Activated T-cell treated with anti-CD3 and anti-CD28 coated beads, Interleukin-2, amount 50 U/mL, for 24 hours (primary cell): ENCODE results near the gene CNNM4.

Source experiments
- DNase-seq: peaks from one replicate; pipeline ENCODE4 v3.0.0-alpha.2; 2020
- H3K27ac Mint-ChIP-seq: 2 replicates; pipeline ENCODE4 v1.8.0; 2020; ENCODE audit warnings: mild to moderate bottlenecking, mixed read lengths
- H3K27me3 Mint-ChIP-seq: 2 replicates; pipeline ENCODE4 v1.8.0; 2020; ENCODE audit warnings: mixed read lengths
- H3K36me3 Mint-ChIP-seq: 2 replicates; pipeline ENCODE4 v1.8.0; 2020; ENCODE audit warnings: low read depth, mixed read lengths
- H3K4me1 Mint-ChIP-seq: 2 replicates; pipeline ENCODE4 v1.8.0; 2020; ENCODE audit warnings: low read depth, mixed read lengths
- H3K4me3 Mint-ChIP-seq: 2 replicates; pipeline ENCODE4 v1.8.0; 2020; ENCODE audit warnings: mild to moderate bottlenecking, moderate library complexity, mixed read lengths
- H3K9me3 Mint-ChIP-seq: 2 replicates; pipeline ENCODE4 v1.8.0; 2020; ENCODE audit warnings: mixed read lengths

Gene CNNM4

DNA sequence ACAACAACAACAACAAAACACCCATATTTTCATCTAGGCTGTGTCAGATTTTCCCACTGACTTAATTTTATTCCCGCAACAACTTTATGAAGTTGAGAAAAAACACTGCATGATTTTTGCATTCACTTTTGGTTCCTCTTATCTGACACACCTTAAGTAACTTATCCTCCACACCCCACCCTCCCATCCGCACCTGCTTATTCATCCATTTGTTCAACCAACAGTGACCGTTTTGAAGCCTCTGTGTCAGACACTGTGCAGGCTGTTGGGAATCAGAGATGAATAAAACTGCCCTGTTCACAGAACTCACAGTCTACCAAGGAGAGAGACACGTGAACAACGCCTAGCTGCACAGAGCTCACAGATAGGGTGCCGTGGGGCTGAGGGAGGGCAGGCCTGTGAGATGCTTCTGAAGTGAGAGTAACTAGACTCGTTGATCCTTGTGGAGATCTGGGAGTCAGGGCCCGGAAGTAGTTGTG lies 7.4 kb downstream of the CNNM4 start:
- Mint-ChIP-seq H3K27ac (no peak overlapping the region), H3K4me1 (peaks cover 33% of the 10 kb centered on the region)
- DNase-seq: no peak

DNA sequence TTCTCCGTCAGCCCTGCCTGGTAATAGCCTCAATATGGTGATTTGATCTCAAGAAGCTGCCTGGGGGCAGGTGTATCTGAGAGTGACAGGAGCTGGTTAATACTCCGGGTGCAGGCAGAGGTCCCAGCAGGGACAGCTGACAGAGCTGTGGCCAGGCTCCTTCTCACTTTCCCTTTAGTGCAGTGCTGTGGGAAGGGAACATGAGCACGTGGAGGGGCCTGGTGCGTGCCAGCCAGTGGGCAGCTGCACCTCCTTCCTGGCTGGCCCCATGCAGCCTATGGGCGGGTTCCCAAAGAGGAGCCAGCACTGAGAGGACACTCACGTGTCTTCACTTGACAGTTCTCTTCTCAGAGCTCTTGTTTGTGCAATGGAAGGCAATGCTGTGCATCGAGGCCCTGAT lies 9.1 kb downstream of the CNNM4 start:
- Mint-ChIP-seq H3K4me1 (peaks cover 29% of the 10 kb centered on the region), H3K9me3 (no peaks in the 10 kb centered on the region), H3K4me3 (no peak overlapping the region), H3K27me3 (no peaks in the 10 kb centered on the region), H3K27ac (no peak overlapping the region), H3K36me3 (no peaks in the 10 kb centered on the region)
- DNase-seq: no peak

More for the DNA sequence above, 7.4 kb downstream of the CNNM4 start:
- Mint-ChIP-seq H3K4me3 (no peak overlapping the region), H3K36me3 (no peaks in the 10 kb centered on the region), H3K9me3 (no peaks in the 10 kb centered on the region), H3K27me3 (no peaks in the 10 kb centered on the region)

DNA sequence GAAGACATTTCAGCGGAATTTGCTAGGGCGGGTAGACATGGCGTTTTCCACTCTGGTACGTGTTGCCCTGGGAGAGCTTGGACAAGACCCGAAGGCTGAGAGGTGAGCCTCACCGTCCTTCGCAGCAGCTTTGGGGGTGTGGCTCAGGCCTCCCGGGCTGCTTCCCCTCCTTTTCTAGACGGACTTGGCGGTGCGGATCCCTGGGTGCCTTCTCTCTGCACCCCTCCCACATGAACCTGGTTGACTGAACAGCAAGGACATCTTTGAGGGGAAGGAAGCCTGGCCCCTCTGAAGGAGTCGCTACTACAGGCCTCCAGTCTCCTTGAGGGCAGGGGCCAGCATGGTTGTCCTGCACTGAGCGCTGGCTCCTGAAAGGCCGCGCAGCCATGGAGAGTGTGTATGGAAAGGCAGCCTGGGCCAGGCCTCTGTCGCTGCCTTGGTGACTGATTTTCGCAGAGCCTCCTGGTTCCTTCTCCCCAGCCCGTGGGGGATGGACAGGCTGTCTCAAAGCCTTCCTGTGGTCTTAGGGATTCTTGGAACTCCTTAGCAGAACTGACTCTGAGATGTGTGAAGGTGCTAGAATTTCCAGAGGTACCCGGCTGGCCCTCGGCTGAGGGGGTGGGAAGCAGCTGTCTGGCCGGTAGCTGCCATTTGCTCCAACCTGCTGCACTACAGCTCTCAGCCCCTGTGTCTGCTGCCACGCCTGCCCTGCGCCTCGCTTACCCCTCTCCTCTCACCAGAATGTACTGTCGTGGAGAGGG lies 9.9 kb downstream of the CNNM4 start:
- H3K4me1 Mint-ChIP-seq: peaks cover 32% of the 10 kb centered on the region
- no peak overlapping the region for H3K4me3 Mint-ChIP-seq
- H3K9me3 Mint-ChIP-seq: no peaks in the 10 kb centered on the region
- no peaks in the 10 kb centered on the region for H3K27me3 Mint-ChIP-seq
- no peaks in the 10 kb centered on the region for H3K36me3 Mint-ChIP-seq
- no peak for DNase-seq
- no peak overlapping the region for H3K27ac Mint-ChIP-seq

DNA sequence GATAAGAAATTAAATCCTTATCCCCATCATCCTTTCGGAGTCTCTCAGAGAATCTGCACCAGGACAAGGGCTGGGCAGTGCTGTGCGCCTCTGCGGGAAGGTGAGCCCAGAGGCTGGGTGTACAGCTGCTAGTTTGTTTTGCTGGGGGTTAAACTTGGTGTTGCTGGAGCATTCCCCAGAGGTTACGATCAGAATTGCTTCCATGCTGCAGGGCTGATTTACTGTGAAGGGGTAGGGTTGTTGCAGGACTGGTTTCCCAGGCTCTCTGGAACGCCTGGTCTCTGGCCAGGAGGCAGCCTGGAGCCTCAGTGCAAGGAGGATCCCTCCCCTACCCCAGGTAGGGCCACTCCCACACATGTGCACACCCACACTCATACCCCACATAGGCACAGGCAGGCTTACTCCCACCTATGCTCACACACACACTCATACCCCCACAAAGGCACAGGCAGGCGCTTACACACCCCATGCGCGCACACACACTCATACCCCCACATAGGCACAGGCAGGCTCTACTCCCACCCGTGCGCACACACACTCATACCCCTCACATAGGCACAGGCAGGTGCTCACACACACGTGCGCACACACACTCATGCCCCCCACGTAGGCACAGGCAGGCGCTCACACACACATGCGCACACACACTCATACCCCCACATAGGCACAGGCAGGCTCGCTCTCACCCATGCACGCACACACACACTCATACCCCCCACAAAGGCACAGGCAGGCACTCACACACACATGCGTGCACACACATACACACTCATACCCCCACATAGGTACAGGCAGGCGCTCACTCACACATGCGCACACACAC lies 11.3 kb downstream of the CNNM4 start:
- no peaks in the 10 kb centered on the region for H3K27me3 Mint-ChIP-seq
- no peaks in the 10 kb centered on the region for H3K36me3 Mint-ChIP-seq
- no peak for DNase-seq
- H3K4me1 Mint-ChIP-seq: peaks cover 26% of the 10 kb centered on the region
- no peak overlapping the region for H3K4me3 Mint-ChIP-seq
- H3K9me3 Mint-ChIP-seq: no peaks in the 10 kb centered on the region
- peak overlapping the region; percentile 17 for H3K27ac Mint-ChIP-seq

- Mint-ChIP-seq H3K27me3 (no peaks in the 10 kb centered on the region), H3K27ac (peak overlapping the region; percentile 69), H3K9me3 (no peaks in the 10 kb centered on the region), H3K4me1 (peaks cover 26% of the 10 kb centered on the region), H3K36me3 (no peaks in the 10 kb centered on the region), H3K4me3 (peak overlapping the region; percentile 47)
- peak; percentile 56 for DNase-seq
Observed at GRCh38 chr2:96772903-96773671, 12.4 kb downstream of the CNNM4 start.

DNA sequence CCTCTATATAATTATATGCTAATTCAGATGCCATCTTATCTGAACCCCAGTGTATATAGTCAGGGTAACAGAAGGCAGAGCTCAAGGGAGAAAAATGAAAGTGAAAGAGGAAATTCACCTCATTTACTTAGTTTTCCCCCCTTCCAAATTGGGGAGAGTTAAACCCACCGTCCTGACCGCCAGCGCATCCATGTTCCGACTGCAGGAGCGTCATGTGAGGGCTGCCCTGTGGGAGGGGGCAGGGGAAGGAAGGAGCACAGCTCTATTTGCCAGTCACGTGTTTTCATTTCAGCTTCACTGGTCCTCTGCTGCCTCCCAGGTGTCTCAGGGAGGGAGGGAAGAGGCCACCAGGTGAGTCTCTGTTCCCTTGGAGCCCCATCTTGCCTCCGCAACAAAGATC lies 13.2 kb downstream of the CNNM4 start:
- Mint-ChIP-seq H3K4me1 (peaks cover 26% of the 10 kb centered on the region), H3K27me3 (no peaks in the 10 kb centered on the region), H3K27ac (peak overlapping the region; percentile 86), H3K36me3 (no peaks in the 10 kb centered on the region), H3K4me3 (peak overlapping the region; percentile 67), H3K9me3 (no peaks in the 10 kb centered on the region)
- peak; percentile 56 for DNase-seq

DNA sequence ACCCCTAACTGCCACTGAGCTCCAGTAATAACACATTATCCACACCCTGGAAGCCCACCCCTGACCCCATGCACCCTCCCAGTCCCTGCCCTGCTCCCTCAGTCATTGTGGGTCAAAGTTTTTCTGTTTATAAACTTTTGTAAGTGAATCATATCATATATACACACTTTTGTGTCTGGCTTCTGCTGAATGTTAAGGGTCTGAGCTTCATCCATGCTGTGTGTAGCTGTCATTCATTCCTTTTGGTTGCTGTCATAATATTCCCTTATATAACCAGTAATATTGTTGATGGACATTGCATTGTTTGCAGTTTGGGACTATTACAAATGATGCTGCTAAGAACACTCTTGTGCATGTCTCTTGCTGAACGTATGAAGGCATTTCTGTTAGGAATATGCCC lies 14.5 kb downstream of the CNNM4 start:
- Mint-ChIP-seq H3K9me3 (no peaks in the 10 kb centered on the region), H3K4me3 (no peak overlapping the region)

DNA sequence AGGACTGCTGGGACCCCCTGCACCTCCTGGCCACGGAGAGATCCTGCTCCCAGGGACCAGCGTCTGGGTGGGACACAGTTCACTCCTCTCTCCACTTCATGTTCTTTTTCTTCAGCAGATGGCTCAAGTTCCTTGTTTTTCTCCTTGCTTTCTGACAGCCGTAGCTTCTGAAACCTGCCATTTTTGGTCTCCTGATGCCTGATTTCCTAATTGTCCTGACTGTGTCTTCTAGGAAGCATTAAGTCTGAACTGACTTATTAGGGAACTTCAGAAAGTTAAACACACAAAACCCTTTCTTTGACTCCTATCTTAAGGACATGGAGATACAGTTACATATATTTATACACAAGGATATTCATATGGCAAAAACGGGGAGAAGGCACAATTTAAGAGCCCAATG lies 22.7 kb downstream of the CNNM4 start:
- no peak overlapping the region for H3K27ac Mint-ChIP-seq
- peaks cover 3% of the 10 kb centered on the region for H3K36me3 Mint-ChIP-seq
- peaks cover 8% of the 10 kb centered on the region for H3K4me1 Mint-ChIP-seq
- no peaks in the 10 kb centered on the region for H3K9me3 Mint-ChIP-seq
- no peaks in the 10 kb centered on the region for H3K27me3 Mint-ChIP-seq
- no peak overlapping the region for H3K4me3 Mint-ChIP-seq
- DNase-seq: no peak

More for the DNA sequence above, 14.5 kb downstream of the CNNM4 start:
- DNase-seq: no peak
- Mint-ChIP-seq H3K27ac (no peak overlapping the region), H3K27me3 (no peaks in the 10 kb centered on the region), H3K4me1 (peaks cover 26% of the 10 kb centered on the region), H3K36me3 (peaks cover 2% of the 10 kb centered on the region)

- DNase-seq: no peak
- H3K4me3 Mint-ChIP-seq: no peak overlapping the region
- no peaks in the 10 kb centered on the region for H3K27me3 Mint-ChIP-seq
- H3K4me1 Mint-ChIP-seq: peaks cover 8% of the 10 kb centered on the region
- H3K27ac Mint-ChIP-seq: no peak overlapping the region
- H3K36me3 Mint-ChIP-seq: no peaks in the 10 kb centered on the region
- H3K9me3 Mint-ChIP-seq: no peaks in the 10 kb centered on the region
Observed at GRCh38 chr2:96787411-96787810, 26.7 kb downstream of the CNNM4 start.

DNA sequence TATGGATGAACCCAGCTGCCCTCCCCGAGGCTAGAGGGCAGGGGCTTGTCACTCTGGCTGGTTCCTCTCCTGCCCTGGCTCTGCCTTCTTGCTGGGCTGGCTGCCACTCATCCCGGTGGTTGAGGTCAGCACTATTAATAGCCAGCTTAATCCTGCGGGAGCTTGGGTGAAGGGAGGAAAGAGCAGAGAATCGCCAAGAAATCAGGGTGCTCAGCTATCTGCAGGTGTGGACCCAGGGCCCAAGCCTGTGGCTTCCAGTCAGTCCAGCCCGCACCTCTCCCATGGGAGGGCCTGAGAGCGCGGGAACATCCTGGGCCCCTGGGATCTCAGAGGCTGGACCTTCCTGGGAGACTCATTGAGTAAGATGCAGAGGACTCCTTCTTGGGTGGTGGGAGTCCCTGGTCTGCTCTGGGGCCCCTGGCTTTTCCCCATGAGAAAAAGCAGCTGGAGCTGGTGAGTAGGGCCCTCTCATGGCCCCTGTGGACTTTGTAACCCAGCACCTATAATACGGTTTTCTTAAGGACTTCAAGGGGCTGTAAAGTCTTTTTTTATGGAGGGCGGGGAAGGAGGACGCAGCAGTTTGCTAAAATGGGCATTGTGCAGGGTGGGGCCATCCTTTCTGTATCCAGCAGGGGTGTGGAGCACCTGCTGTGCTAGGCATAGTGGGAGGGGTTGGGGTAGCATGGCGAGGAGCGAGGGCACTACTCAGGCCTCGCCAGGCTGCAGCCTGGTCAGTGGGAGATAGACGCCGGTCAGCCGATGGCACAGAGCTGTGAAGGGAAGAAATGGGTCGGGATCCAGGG lies 27.9 kb downstream of the CNNM4 start:
- Mint-ChIP-seq H3K4me1 (peaks cover 8% of the 10 kb centered on the region), H3K36me3 (no peaks in the 10 kb centered on the region), H3K27me3 (no peaks in the 10 kb centered on the region), H3K4me3 (no peak overlapping the region), H3K9me3 (no peaks in the 10 kb centered on the region), H3K27ac (no peak overlapping the region)
- DNase-seq: no peak

DNA sequence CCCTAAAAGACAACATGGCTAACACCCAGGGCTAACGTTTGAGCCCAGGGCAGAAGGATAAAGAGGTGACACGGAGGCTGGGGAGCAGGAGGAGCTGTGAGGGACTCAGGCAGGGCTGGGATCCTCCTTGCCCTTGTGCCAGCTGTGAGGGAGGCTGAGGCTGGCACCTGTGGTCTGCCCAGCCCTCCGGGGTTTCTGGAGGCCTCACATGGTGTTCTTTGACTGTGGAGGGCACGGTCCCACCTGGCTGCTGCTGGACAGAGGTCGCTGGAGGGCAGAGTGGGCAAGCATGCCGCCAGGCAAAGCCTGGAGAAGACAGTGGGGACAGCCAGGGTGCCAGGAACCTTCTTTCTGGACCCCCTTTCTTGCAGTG lies 28.5 kb downstream of the CNNM4 start:
- no peak overlapping the region for H3K27ac Mint-ChIP-seq
- peaks cover 8% of the 10 kb centered on the region for H3K4me1 Mint-ChIP-seq
- no peak overlapping the region for H3K4me3 Mint-ChIP-seq
- no peaks in the 10 kb centered on the region for H3K27me3 Mint-ChIP-seq
- no peaks in the 10 kb centered on the region for H3K36me3 Mint-ChIP-seq
- no peak for DNase-seq
- H3K9me3 Mint-ChIP-seq: no peaks in the 10 kb centered on the region

DNA sequence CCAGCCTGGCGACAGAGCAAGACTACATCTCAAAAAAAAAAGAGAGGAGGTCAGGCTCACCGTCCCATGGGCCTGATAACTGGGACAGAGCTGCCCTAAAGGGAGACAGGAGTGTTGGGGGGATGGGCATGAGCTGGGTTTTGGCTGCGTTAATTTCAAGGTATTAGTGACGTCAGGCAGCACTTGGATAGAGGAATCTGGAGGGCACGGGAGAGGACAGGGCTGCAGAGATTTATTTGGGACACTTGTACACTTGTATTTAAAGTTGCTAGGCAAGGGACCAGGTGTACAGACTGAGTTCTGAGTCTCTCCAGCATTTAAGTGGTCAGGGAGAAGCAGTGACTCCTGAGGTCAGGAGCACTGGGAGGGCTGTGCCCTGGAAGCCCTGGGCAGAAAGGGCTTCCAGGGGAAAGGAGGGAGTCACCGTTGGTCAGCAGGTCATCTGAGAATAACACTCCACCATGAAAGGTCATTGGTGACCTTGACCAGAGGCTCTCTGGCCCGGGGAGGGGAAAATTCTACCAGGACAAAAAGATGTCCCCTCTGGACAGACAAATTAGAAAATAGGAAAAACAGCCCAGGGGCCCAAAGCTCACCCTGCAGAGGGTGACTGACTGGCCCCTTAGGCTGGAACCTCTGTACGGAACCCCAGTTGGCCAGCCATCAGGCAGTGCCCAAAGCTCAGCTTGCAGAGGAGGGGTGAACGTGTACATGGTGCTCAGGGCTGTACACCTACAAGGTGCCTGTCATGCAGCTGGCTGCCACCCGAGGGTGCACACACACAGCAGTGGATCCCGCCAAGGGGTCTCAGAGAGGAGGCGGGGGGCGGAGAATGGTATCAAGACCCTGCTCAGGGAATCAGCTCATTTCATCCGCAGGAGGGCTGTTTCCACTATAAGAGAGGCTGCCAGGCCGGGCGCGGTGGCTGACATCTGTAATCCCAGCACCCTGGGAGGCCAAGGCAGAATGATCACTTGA lies 32.4 kb downstream of the CNNM4 start:
- no peak for DNase-seq
- peaks cover 7% of the 10 kb centered on the region for H3K36me3 Mint-ChIP-seq
- no peak overlapping the region for H3K27ac Mint-ChIP-seq
- H3K4me1 Mint-ChIP-seq: no peaks in the 10 kb centered on the region
- no peaks in the 10 kb centered on the region for H3K9me3 Mint-ChIP-seq
- no peak overlapping the region for H3K4me3 Mint-ChIP-seq
- H3K27me3 Mint-ChIP-seq: no peaks in the 10 kb centered on the region

DNA sequence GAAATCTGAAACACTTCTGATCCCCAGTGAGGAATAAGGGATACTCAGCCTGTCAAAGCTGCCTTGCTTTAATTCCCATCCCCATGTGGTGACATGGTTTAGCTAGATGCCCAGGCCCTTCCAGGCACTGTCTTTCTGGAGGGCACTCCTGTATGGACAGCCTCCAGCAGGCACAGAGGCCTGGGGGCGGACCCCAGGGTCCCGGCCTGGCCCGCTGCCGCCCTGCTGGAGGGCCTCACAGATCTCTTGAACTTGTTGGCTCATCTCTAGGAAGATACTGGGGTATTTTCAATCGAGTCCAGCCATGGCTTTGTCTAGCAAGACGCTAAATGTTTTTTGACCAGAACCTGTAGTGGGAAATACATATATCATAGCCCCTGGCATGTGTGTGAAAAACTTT lies 34.4 kb downstream of the CNNM4 start:
- Mint-ChIP-seq H3K4me1 (no peaks in the 10 kb centered on the region), H3K9me3 (no peaks in the 10 kb centered on the region), H3K27ac (no peak overlapping the region)

More for the DNA sequence above, 34.4 kb downstream of the CNNM4 start:
- Mint-ChIP-seq H3K27me3 (no peaks in the 10 kb centered on the region), H3K4me3 (no peak overlapping the region), H3K36me3 (peaks cover 22% of the 10 kb centered on the region)
- no peak for DNase-seq
